NCI-H748 (cell line): Measurements from ENCODE around the gene FADS3.
"Not testable (repeated sequence)": the region's sequence is repeated elsewhere in the genome, so short reads cannot be mapped to it uniquely, and the experiment has no call there.

Source experiments
- DNase-seq: peaks from one replicate; lab custom pipeline; 2025; ENCODE audit not compliant: unreplicated experiment; lab: John Stamatoyannopoulos, UW

The FADS3 gene

DNA sequence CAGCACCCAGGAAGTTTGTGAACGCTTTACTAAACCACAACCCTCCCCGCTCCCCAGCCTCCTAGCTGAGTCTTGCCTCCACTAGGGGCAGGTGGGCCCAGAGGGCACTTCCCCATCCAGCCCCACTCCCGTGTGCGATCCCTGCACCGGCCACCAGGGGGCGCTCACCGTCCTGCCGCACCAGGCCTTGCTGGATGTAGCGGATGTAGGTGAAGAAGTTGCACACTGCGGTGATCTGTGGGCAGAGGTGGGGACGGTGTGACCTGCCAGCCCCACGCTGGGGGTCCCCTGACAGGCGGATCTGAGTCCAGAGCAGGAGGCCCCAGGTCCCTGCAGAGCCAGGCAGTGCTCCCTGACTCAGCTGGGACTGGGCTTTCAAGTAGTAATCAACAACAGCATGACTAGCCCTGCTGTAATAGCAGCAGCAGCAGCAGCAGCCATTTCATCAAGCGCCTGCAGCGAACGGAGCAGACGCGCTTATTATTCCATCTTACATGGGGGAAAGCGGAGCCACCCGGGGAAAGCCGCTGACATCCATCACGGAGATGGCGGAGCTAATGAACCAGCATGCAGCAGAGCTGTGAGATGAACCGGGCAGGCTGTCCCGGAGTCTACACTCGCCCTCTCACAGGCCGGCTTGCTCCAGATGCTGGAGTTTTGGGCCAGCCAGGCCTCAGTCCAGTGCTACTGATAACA, 7.9 kb upstream of the FADS3 start:
- peak; percentile 75 for DNase-seq

DNA sequence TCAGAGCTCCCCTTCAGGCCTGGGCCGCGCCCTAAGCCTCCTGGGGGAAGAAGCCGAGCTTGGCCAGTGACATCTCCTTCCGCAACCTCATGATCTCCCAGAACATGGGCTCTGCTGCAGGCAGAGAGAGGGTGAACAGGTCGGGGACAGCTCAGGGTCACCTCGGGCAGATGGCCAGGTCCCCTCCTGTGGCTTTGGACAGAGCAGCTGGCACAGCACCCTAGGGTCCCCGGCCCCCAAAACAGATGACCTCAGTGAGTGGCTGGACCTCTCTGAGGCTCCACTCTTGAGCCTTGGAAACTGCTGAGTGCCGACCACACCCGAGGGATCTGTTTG, 6.9 kb upstream of the FADS3 start:
- no peak for DNase-seq

DNA sequence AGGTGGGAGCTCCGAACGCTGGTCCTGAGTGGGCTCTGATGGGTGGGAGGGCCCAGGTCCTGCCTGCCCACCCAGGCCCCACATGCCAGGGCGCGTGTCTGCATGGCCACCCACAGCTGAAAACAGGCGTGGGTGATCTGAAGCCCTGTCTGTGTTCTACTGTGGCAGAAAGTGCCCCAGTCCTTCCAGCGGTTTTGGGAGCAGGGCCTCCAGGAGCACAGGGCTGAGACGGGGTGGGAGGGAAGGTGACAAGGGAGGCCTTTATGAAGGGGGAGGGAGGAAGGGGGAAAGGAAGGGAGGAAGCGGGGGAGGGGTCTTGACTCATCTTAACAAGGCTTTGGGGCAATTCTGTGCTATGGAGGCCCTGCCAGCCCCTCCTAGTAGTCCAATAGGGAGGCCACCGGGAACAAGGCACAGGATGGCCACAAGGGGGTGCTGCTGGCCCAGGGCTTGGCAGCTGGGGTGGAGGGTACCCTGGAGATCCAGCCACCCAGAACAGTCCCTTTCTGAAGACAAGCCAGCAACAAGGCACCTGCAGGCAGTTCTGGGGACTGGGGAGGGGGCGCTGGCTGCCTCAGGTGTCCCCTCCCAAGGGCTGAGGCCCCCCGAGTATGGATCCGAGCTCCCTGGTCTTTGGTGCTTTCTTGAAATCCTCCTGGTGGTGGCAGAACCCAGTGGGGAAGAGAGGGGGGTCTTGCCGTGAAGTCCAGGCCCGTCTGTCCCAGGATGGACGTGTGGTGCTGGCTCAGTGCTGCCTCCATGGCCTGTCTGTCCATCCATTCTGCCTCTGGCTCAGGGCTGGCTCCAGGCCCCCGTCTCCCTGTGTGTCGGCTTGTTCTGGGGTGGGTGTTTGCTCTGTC, 6.3 kb upstream of the FADS3 start:
- peak; percentile 68 for DNase-seq

DNA sequence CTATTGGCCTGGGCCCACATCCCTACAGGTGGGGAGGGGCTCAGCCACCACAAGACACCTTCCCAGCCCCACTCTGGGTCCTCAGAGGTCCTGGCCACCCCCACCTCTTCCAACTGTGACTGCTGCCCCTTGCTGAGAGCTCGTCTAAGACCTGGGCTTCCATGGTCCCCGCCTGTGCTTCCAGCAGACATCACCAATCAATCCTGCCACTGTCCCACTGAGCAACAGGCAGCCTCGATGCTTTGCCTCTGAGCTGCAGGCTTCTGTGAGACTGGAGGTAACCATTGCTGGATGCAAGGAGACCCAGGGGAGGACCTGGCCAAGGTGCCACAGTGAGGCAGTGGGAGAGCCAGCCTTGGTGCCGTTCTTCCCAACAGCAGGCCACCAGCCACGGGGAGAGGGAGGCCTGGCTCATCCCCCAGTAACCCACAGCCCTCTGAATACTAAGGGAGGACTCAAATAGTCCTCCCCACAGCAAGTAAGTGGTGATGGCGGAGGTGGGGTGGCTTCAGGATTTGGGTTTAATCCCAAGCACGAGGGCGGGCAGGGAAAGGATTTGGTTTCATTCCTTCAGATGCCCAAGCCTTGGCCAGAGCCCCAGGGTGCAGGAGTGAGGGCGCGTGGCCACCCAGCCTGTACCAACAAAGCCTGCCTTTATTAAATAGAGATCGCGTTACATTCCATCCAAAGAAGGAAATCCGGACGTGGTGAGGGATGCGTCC, 5.5 kb upstream of the FADS3 start:
- DNase-seq, result no peak

DNA sequence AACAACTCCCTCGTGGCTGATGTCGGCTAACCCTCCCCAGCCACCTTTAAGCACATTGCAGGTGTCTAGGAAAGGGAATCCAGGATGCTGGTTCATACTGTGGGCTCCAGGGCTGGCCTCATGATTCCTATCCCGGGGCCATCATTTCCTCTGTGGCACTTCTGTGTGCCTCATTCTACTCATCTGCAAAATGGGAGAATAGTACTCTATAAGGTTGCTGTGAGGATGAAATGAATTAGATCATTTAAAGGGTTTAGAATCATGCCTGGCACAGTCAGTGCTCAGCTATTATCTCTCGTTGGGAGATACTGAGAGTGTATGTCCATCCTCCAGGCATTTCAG, 4.3 kb upstream of the FADS3 start:
- DNase-seq, result no peak

DNA sequence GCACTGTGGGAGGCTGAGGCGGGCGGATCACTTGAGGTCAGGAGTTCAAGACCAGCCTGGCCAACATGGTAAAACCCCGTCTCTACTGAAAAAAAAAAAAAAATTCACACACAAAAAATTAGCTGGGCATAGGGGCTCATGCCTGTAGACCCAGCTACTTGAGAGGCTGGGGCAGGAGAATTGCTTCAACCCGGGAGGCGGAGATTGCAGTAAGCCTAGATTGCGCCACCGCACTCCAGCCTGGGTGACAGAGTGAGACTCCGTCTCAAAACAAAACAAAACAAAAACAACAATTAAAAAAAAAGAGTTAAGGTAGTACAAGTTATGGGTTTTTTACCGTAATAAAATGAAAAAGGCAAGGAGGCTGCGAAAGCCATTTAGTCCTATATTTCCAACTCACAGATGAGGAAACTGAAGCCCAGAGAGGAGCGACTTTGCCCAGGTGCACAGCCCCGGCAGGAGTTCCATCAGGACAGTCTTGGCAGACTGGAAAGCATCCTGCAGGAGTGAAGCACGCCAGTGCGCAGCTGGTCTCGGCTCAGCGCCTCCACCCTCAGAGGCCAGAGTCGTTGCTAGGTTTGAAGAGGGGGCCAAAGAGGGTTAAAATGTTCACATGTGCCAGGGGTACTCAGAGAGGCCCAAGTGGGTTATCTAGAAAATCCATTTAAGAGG, 3.8 kb upstream of the FADS3 start:
- no peak for DNase-seq

DNA sequence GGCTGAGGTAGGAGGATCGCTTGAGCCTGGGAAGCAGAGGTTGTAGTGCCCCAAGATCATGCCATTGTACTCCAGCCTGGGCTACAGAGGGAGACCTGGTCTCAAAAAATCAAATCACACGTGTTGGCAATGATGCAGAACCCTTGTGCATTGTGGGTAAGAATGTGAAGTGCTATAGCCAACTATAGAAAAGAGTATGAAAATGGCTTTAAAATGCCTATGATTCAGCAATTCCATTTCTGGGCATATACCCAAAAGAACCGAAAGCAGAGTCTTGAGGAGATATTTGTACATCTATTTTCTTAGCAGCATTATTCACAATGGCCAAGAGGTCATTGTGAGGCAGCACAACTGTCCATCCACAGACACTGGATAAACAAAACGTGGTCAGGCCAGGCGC, 2.6 kb upstream of the FADS3 start:
- no peak for DNase-seq

DNA sequence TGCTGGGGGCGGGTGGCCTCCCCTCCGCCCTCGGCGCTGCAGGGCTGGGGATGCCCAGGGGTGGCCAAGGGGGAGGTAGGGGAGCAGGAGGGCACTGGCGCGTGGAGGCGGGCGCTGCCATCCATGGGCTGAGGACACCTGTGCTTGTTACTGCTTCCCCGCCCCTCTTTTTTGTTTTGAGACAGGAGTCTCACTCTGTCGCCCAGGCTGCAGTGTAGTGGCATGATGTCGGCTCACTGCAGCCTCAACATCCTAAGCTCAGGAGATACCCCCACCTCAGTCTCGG, 683 bp upstream of the FADS3 start:
- peak; percentile 81 for DNase-seq

DNA sequence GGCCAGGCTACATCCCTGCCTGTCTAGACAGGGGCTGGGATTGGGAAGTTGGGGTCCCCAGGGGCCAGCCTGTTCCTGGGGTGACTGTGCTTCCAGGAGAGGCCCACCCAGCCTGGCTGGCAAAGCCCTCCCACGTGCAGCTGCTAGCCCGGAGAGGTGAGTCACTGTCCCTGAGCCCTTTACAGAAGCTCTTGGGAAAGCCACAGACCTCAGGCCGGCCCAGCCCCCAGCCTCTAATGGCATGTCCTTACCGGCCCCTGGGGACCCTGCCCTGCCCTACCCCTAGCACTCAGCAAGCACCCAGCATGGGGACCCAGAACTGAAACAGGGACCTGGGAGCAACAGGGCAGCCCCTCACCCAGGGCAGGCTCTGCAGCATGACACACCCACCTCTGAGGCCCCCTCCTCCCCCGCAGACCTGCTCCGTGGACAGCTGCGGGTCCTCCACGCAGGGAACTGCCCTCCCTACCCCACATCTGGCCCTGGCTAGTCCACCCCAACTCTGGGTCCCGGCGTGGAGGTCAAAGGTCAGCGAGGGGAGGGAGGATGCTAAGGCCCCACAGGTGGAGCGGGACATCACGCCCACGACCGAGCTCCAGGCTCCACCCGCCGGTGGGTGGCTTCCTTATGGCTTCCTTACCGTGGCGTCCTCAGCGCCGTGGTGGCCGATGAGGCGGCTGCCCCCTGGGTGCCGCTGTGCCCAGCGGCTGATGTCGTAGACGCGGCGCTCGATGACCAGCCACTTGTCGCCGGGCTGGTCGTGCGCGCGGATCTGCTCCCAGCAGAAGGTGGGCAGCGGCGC, 615 bp downstream of the FADS3 start:
- DNase-seq, result peak; percentile 71

DNA sequence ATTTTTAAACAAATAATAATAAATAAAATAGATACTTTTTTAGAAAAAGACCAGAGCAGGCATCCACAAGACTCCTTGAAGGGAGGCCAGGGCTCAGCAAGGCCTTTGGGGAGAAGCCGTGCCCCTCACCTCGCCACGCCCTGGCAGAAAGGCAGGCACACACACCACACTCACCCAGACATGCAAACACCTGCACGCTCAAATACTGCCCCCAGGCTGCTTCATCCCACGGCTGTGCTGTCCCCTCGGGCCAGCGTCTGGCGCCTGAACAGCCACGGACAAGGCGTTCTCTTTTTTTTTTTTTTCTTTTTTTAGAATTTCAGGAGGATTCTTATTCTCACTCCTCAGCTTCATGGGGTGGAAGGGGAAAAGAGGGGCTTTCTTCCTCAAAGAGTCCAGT, 1.5 kb downstream of the FADS3 start:
- no peak for DNase-seq

DNA sequence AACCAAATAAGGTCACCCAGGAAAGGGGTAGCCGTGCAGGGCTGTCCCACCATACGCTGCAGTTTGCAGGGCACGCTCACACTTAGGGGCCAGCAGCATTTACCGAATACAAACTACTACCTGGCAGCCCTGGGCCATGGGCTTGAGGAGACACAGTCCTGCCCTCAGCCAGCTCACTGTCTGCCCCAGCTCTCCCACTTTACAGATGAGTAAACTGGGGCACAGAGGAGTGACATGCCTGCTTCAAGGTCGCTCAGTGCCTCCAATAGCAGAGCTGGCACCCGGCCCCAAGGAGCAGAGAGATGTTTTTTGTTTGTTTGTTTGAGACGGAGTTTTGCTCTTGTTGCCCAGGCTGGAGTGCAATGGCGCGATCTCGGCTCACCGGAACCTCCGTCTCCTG, 2.8 kb downstream of the FADS3 start:
- DNase-seq, result no peak

DNA sequence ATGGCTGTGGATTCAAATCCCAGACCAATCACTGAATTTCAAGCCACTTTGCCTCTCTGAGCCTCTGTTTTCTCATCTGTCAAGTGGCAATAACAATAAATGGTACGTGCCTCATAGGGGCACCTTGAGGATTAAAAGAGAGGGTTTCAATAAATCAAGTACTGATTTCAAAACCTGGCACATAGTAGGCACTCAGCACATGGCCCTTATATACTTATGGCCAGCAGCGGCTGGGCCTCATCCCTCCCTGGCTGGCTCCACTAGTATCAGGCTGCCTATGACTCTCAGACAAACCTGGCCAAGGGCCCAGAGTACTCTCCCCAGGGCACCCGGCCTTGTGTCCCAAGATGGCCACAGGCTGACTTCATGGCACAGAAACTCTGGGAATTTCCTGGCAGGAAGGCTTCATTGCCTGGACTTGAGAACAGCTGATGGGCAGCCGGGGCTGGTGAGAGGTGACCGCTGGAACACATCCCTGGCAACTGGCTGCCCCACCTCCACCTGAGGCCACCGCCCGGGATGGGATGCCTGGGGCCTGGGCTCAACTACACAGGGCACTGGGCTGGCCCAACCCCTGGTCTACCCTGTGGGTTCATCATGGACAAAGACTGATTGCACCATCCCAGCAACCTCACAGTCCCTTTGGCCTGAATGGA, 3.4 kb downstream of the FADS3 start:
- no peak for DNase-seq

DNA sequence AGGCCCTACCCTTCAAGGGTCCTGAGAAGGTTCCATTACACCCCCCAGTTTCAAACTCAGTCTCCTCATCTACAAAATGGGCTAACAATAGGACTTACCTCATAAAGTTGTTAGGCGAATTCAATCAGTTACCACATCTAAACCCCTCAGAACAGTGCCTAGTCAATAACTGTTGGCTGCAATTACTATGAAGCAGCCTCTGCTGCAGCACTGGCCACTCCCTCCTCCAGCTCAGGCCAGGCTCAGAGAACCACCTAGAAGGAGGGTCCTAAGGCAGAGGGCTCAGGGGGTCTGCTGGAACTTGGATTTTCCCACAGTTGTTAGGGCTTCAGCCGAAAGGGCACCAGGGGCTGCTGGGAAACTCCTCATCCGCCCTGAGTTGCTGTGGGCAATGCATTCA, 4.7 kb downstream of the FADS3 start:
- no peak for DNase-seq

DNA sequence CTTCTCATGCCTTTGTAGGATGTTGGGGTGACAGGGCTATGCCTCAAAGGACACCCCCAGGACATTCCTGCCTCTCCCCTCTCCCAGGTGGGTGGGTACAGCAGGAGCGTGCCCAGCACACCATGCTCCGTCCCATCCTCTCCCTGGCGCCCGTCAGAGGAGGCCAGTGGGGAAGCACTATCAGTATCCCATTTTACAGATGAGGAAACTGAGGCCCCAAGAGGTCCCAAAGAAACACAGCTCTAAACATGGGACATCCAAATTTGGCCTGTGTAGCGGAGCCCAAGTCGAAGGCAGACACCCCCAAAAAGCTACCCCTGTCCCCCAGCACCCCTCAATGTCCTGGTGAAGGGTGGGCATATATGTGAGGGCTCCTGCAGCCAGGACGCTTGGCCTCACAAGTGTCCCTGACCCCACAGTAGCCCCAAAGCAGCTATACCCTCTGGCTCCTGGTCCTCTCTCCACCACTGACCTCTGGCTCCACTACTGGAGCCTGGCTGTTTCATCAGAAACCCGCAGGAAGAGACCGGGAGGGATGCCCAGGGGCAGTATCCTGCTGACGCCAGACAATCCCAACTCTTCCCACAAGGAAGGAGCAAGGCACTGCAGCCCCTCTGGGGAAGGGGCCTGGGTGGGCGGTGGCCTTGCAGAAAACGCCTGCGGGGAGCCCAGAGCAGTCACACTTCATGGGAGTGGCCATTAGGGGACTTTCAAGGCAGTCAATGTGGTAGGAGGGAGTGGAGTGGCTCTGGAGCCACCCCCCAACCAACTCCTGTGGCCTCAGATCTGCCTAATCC, 5.4 kb downstream of the FADS3 start:
- no peak for DNase-seq

DNA sequence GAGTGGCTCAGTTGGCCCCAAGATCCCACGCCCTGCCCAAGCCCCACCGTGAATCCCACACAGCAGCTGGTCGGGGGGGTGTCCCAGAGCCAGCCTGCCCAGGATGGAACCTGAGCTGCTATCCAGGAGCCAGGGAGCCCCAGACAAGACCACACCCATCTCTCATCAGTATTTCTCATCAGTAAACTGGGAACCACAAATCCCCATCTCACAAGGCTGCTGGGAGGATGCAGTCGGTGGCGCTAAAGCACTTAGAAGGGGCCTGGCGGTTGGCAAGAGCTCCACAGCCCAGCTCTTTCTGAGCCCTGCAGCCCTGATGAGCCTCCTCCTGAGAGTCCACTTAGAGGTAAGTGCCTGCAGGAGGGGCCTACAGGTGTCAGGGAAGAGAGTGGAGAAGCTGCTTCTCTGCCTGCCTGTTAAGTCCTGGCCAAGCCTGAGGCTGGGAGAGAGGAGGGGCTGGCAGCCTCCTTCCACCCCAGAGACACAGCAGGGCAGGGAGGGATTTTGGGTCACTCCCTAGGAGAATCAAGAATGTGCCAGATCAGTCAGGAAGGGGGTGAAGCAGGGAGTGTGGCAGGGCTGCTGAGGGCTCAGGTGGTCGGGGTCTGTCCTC, 6.1 kb downstream of the FADS3 start:
- DNase-seq, result peak; percentile 43

DNA sequence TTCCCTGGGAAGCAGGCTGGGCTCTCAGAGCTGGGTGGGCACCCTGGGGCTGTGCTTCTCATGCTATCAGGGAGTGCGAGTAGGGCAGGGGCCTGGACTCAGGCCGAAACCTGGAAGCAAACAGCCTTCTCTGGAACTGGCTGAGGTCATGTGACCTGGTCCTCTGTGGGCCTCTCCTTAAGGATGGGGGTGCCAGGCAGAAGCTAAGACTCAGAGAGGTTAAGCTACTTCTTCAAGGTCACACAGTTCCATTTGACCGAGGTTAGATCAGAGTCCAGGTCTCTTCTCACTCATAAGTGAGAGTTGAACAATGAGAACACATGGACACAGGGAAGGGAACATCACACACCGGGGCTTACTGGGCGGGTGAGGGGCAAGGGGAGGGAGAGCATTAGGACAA, 7.4 kb downstream of the FADS3 start:
- no peak for DNase-seq

DNA sequence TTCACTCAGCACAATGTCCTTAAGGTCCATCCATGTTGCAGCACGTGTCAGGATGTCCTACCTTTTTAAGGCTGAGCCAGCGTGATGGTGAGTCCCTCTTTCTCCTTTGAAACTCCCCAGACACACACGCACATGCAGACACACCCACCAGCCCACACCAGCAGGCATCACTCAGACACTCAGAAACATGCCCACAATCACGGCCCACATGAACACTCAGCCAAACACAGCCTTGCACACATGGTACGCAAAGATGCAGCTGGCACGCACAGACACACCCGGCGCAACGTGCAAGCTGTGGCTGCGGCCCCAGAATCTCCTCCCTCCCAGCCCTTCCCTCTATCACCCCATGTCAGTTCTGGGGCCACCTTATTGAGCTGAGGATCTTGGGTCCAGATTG, 8.0 kb downstream of the FADS3 start:
- DNase-seq, result no peak

DNA sequence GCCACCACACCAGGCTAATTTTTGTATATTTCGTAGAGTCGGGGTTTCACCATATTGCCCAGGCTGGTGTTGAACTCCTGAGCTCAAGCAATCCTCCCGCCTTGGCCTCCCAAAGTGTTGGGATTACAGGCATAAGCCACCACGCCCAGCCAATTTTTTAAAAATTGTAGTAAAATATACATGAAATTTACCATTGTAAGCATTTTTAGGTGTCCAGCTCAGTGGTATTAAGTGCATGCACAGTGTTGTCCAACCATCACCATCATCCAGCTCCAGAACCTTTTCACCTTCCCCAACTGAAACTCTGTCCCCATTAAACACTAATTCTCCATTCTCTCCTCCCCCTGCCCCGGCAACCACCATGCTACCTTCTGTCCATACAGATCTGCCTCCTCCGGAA, 8.5 kb downstream of the FADS3 start:
- DNase-seq, result no peak

DNA sequence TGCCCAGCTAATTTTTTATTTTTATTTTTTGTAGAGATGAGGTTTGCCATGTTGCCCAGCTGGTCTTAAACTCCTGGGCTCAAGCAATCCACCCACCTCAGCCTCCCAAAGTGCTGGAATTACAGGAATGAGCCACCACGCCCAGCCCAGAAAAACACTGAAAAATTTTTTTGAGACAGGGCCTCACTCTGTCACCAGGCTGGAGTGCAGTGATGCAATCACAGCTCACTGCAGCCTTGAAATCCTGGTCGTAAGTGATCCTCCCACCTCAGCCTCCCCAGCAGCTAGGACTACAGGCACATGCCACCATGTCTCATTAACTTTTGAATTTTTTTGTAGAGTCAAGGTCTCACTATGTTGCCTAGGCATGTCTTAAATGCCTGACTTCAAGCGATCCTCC, 9.1 kb downstream of the FADS3 start:
- DNase-seq, result not testable (repeated sequence)
